IPS DF 4.7 (cell line): ENCODE measurements around the gene PIK3R6.
"Not testable (repeated sequence)": the region's sequence is repeated elsewhere in the genome, so short reads cannot be mapped to it uniquely, and the experiment has no call there.

Experiments
- DNase-seq: peaks from one replicate; pipeline ENCODE4 v3.0.0-alpha.2; 2013; ENCODE audit warnings: low spot score; ENCODE audit errors: extremely low read depth

PIK3R6 gene

DNA sequence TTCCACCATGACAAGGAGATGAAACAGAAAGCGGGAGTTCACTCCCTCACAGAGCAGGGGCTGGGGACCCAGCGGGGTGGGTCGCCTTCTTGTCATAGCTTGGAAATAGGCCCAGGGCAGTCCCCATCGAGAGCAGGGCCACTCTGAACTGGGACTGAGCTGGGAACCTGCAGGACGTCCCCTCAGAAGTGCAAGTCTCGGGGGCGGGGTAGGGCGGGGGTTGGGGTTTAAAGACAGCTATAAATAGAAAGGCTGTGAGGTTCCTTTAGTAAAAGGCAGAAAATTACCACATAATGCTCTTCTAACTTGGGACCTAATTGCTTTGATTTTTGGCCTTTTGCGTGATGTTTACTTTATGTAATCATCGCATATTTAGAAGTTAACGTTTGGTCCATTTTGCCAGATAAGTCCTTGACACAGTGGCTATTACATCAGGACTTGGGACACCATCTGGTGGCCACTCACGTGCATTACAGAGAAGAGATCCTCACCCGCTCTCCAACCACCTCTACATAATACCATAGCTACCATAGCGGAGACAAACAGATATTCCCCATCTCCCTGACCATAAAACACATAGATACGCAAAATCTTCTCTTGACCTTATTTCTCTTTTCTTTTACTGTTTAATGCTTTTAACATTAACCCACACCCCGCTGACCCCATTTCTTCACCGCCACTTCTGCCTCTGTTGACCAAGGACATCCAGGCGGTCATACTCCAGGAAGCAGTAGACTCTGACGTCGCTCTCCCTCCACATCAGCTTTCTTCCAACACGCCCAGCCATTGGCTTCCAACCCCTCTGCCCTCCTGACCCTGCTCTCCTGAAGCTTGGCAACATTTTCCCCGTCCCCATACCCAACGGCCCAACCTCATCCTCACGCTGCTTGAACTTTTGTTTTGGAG, 27.5 kb upstream of the PIK3R6 start:
- no peak for DNase-seq

DNA sequence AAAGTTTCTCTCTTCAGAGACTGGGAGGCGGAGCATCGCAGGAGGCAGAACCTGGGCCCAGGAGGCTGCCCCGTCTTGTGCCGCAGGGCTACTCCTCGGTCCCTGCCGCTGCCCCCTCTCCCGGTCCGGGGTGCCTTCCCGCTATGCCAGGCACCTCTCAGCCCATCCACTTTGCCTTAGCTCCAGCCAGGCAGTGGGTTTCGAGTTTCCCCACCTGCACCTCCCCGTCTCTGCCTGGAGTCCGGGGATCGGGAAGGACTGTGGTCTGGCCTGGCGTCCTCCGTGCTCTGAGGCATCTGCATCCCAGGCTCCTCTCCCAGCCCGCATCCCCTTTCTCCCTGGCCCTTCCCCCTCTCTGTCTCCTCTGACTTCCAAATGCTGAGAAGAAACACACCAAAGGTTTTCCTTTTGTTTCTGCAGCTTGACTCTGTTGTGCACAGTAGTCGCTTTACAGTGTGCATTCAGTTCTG, 26.8 kb upstream of the PIK3R6 start:
- DNase-seq: no peak

DNA sequence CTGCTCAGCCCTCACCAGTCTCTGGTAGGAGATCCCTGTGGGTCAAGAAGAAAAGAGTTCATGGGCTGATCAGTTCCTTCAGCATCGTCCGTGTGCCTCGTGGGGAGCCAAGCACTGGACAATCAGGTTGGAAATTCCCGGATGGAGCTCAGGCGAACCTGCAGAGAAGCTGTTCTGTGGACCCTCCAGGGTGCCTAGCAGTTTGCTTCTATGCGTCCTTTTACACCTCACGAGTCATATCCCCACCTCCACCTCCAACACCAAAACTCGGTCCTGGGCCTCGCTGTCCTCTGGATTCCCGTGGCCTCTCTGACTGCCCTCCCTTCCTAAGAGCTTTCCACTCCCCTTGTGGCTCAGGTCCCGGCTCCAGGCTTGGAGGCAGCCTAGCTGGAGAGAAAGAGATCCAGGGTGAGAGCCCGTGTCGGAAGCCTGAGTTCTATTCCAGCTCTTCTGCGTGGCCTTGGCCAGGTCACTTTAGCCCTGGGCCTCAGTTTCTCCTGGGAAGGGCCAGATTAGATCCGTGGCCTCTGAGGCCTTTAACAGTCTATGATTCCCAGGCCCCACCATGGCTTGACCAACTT, 26.2 kb upstream of the PIK3R6 start:
- no peak for DNase-seq

DNA sequence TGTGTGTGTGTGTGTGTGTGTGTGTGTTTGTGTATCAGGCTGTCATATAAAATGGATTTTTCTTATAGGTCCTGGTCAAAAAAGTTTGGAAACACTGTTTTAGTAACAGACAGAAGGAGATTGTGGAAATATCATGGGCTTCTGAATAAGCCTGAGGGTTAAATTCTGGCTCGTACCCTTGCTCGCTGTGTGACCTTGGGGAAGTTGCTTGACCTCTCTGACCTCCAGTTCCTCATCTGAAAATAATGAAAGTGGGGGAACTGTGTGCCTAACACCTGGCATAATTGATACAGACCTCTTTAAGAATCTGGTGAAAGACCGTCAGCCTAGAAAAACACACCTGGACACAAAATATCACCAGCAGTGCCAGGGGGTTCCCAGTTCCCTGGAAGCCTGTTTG, 25.6 kb upstream of the PIK3R6 start:
- no peak for DNase-seq

DNA sequence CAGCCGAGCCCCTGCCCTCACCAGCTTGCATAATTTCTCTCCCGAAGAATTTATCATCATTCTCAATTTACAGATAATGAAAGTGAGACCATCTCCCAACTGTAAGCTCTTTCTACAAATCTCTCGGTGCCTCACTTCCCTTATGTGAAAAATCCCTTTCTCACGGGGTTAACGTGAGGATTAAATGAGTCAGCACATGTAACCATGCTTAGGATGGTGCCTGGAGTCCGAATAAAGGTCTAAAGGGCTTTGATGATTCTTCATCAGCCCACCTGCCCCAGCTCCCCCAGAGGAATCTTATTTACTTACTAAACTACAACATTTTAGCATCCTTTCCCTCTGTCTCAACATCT, 24.8 kb upstream of the PIK3R6 start:
- no peak for DNase-seq

DNA sequence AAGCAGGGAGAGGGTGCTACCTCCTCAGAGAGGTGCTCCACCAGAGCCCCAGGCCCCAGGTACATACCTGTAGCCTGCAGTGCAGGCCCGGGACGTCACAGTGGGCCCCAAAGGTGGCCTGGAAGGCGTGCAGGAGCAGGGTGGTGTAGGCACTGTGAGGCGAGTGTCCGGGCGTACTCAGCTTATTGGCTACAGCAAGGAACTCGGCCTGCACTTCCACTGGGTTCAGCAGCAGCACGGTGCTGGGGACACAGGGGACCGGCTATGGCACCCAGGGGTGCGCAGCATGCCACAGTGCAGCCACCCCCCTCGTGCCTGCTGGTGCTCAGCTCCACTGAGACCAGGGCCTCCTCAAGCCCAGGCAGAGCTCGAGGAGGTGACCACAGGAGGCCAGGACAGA, 23.2 kb upstream of the PIK3R6 start:
- DNase-seq: no peak

DNA sequence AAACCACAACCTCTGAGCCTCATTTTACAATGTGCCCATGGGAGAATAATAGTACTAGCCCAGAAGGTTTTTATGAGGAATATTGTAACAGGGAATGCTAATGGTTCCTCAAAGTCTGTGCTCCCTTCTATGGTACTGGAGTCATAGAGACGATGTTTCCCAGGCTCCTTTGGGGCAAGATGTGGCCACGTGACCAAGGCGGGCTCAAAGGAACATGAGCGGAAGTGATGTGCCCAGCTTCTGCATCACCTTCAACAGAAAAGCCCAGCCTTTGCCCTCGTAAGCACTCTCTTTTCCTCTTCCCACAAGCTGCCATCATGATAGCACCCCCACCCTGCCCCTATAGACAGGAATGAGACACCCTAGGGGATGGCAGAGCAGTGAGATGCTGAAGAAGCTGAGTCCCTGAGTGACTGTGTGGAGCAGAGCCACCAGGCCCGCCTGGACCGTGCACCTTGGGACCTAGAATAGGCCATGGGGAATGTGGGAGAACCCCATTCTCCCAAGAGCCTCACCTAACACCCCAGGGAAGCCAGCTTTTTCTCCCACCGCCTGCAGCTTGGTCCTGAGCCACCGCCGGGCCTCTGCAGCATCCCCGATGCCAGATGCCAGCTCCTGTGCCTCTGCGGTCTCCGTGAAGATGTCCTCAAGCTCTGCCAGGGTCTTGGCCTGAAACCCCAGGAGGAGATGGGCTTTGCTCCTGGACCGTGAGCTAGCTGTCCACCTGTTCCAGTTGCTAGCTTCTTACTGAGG, 22.2 kb upstream of the PIK3R6 start:
- DNase-seq: no peak

DNA sequence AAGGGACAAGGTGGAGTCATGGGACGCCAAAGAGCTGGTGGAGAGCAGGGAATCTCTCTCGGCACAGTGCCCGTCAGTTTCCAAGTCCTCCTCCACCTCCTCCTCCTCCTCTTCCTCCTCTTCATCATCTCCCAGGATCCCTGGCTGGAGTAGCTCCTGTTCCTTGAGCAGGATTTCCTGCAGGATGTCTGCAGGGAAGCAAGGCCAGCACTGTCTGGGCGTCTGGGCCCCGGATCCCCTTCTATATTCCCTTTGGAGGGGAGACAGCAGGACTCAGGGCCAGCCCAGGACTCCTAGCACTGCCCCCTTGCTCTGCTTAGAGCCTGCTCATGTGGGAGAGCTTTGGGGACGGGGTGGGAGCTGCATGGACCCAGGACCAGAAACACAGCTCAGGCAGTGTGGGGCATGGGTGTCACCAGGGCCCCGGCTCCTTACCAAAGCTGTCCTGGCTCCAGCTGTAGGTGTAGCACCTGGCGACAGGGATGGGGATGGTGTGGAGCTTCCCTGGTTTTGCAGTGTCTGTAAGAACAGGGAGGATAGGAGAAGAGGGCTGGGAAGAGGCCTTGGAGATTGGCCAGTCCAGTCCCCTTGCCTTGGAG, 21.3 kb upstream of the PIK3R6 start:
- no peak for DNase-seq

DNA sequence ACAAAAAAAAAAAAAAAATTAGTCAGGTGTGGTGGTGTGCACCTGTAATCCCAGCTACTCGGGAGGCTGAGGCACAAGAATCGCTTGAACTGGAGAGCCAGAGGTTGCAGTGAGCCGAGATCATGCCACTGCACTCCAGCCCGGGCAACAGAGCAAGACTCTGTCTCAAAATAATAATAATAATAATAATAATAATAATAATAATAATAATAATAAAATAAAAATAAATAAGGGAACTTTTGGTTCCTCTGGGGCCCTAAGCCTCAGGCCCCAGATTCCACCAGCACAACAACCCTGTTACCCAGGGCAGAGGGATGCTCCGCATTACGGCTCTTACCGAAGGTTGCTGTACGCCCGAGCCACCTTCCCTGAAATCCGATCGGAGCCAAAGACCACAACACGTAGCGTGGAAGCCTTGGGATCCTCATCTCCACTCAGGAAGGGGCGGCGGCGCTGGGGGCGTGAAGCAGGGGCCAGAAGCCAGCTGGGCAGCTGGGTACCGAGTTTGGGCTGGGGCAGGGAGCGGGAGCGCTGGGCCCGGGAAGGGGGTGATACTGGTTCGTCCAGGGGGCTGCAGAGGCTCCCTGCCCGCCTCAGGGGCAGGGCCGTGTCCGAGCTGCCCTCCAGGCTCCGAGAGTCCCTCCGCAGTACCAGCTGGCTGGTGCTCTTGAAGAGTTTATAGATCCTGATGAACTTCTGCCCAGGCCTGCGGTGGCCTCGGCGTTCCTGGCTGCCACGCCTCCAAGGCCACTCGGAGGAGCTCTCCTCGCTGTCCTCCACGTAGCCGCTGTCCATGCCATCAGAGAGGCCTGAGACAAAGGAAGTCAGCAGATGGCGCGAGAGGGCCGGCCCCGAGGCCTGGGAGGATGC, 20.6 kb upstream of the PIK3R6 start:
- no peak for DNase-seq

DNA sequence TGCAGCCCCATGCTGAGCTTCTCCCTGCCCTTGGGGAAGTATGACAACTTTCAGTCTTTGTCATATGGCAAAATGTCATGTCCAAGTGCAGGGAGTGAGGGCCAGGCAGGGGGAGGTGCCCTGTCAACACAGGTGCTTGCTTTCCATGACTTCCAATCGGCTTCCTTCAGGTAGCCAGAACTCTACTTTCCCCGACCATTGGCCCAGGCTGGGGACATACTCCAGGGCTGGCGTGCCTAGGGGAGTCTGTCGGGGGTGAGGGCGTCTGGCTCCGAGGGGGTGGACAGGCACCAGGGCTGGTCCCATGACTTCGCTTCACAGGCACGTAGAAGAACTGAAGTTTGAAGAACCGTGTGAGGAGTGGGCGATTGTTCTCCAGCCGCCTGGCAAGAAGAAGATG, 19.8 kb upstream of the PIK3R6 start:
- no peak for DNase-seq

DNA sequence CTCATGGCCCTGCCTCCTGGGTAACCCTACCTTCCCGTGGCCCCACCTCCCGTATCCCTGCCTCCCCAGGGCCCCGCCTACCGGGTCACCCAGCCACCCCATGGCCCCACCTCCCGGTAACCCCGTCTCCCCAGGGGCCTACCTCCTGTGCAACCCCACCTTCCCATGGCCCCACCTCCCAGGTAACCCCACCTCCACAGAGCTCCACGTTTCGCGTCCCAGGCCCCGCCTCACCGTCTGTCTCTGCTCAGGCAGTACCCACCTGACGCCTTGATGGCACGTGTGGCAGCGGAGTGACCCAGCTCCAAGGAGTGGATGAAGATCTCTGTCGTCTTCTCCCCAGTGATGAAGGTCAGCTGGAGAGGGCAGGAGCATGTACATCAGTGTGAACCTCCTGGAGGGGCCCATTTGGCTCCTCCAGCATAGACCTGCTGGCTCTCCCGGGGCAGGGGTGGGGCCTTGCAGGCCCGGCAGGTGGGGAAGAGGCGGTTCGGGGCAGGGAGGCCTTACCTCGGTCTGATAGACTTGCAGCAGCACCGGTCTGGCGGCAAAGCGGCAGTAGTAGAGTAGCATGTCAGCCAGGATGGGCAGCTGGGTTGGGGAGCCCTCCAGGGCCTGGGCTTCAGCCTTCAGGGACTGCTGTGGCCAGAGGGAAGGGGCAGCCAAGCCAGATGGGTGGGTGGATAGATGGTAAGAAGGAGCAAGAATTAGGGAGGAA, 18.7 kb upstream of the PIK3R6 start:
- no peak for DNase-seq

DNA sequence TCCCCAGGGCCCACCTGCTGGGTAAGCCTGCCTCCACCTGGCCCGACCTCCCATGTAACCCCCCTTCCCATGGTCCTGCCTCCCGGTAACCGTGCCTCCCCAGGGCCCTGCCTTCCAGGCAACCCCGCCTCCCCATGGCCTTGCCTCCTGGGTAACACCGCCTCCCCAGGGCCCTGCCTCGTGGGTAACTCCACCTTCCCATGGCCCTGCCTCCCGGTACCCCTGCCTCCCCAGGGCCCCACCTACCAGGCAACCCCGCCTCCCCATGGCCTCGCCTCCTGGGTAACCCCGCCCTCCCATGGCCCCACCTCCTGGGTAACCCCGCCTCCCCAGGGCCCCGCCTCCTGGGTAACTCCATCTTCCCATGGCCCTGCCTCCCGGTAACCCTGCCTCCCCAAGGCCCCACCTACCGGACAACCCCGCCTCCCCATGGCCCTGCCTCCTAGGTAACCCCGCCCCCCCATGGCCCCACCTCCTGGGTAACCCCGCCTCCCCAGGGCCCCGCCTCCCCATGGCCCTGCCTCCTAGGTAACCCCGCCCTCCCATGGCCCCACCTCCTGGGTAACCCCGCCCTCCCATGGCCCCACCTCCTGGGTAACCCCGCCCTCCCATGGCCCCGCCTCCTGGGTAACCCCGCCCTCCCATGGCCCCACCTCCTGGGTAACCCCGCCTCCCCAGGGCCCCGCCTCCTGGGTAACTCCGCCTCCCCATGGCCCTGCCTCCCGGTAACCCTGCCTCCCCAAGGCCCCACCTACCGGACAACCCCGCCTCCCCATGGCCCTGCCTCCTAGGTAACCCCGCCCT, 17.9 kb upstream of the PIK3R6 start:
- DNase-seq: not testable (repeated sequence)

DNA sequence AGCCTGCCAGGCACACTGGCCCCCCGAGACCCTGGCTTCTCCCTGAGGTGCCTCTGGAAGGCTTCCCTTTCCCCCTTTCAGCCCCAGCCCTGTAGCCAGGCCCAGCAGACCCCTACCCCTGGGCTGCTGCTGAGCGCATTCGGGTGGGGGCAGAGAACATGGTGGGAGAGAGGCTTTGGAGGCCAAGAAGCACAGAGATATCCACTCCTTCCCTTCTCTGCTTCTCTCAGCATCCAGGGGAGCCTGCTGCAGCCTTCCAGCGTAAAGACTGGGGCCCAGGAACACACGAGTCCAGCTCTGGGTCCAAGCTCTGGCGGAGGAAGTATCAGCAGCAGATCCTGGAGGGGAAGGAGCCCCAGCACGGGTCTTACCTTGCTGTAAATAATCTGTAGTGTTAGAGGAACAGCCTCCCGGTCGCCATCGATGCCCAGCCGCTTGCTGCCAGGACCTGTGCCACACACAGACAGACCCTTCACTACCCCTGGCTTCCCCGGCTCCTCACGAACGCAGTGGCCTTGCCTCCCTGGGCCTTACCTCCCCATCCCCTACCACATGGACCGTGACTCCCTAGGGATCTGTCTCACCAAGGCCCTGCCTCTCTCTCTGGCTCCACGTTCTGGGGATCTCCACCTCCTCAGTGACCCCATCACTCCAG, 17.0 kb upstream of the PIK3R6 start:
- DNase-seq: no peak

DNA sequence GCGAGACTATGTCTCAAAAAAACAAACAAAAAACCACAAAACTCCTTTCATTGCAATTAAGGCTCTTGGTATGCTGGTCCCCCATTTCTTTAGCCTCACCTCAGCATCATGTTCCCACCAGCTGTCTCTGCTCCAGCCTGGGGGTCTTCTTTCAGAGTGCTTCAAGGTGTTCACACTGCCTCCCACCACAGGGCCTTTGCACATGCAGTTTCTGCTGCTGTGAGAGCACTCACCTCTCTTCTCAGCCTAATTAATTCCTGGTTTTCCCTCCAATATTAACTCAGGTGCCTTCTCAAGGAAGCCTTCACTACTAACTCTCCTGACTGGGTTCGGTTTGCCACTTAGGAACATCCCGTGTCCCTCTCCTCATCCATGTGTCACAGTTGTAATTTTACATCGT, 15.9 kb upstream of the PIK3R6 start:
- no peak for DNase-seq

DNA sequence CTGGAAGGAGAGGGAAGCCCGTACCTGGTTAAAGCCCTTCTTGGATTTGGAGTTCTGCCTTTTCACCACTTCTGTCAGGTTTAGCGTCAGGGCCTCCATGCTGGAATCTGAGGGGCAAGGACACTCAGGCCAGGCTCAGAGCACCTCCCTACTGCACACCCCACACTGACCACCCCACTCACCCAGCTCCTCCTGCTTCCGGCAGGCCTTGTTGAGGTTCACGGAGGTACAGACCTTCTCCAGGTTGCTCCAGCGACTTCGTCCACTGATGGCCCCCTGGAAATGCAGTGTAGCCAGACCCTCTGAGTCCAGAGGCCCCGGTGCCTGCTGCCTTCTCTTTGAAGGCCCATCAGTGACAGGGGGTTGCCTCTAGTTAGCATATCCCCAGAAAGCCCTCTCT, 14.1 kb upstream of the PIK3R6 start:
- DNase-seq: no peak

DNA sequence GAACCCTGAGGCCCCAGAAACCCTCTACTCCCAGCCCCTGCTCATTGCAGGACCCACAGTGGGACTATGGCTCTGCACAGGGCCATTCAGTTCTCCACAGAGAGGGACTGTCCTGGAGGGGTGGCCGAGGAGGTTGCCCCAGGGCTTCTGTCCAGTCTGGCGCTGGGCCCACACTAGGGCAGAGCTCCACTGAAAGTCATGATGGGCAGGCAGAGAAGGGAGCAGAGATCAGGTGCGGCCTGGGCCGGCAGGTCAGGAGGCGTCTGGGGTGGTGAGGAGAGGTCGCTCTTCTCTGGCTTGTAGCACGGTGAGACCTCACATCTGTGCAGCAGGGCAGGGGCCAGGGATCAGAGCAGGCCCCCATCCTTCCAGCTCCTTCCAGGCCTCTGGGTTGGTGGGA, 13.0 kb upstream of the PIK3R6 start:
- DNase-seq: no peak

DNA sequence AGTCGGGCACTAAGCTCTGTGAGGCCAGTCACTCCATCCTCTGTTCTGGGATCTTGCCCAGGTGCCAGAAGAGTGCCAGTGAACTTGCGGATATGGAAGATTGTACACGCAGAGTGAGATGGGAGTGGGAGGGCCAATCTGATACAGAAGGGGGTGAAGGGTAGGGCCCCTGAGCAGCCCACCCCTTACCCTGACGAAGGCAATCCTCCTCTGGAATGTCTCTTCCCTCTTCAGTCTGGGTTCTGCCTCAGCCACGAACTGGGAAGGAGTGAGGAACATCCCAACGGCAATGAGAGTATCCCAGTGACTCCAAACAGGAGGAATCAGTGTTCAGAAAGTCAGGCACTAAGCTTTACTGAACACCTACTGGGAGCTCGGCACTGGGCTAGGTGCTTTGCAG, 11.9 kb upstream of the PIK3R6 start:
- no peak for DNase-seq

DNA sequence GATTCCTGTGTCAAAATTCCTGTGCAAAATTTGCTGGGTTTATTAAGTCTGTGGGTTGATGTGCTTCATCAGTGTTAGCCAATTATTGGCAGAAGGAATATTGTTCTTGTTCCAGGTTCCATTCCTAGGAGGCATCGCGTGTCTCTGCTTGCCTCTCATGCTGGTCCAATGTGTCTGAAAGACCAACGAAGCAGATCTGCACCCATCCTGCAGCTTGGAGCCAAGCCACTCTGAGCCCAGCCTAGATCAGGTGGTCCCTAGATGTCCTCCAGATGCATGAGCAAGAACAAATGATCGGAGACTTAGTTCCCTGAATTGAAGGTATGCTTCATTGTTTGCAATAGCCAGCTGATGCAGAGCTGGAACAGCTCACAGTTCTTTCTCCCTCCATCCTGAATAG, 10.5 kb upstream of the PIK3R6 start:
- no peak for DNase-seq

DNA sequence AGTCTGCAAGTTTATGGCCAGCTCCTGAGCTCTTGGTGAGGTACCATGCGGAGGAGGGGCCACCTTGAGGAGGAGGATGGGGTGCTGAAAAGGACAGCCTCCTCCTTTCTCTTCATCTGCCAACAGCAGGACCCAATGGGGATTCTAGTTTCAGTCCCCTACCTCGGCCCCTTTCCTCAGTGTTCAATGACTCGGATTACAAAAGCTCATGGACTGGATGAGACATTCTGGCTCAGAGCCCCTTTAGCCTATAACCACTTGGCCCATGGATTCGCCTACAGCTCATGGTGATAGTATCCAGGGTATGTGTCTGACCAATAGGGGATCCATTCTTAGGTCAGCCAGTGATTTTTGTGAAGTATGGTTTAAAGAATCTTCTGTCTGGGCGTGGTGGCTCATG, 8.5 kb upstream of the PIK3R6 start:
- DNase-seq: no peak
